Measurements from ENCODE around the gene SLC35F2.

GRCh38 chr11:107836851-107837250 lies 21.7 kb downstream of the SLC35F2 start:
- TF ChIP-seq POLR2A (IDR thresholded peaks at IDR 0.05) (no peak), POLR2AphosphoS5 (IDR thresholded peaks at IDR 0.05; ENCODE audit: insufficient read depth in 1 of 2, low read depth in 1 of 2) (no peak)
- TF ChIP-seq, protein P1, sequence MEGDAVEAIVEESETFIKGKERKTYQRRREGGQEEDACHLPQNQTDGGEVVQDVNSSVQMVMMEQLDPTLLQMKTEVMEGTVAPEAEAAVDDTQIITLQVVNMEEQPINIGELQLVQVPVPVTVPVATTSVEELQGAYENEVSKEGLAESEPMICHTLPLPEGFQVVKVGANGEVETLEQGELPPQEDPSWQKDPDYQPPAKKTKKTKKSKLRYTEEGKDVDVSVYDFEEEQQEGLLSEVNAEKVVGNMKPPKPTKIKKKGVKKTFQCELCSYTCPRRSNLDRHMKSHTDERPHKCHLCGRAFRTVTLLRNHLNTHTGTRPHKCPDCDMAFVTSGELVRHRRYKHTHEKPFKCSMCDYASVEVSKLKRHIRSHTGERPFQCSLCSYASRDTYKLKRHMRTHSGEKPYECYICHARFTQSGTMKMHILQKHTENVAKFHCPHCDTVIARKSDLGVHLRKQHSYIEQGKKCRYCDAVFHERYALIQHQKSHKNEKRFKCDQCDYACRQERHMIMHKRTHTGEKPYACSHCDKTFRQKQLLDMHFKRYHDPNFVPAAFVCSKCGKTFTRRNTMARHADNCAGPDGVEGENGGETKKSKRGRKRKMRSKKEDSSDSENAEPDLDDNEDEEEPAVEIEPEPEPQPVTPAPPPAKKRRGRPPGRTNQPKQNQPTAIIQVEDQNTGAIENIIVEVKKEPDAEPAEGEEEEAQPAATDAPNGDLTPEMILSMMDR (IDR thresholded peaks at IDR 0.05): no peak

Measured in vagina (tissue), 2 donors.